Fibroblast of villous mesenchyme (primary cell): Measurements from ENCODE around the gene CYREN. TPM values are rescaled to one million over a fixed set of nuclear protein-coding genes. Genes with fewer than 3 reads are reported as not detected.

Source experiments
- DNase-seq: peaks from one replicate; pipeline ENCODE4 v3.0.0-alpha.2; 2010; ENCODE audit warnings: low read depth
- H3K4me3 ChIP-seq: 2 replicates; pipeline ENCODE4 v1.5.1; 2011; ENCODE audit warnings: low read depth, mild to moderate bottlenecking, low read length
- total RNA-seq: library from RNA; depleted of rRNA; stranded (reverse); fragments of >200 nt; gene quantifications from 2 replicates; pipeline ENCODE4 v1.2.3, GENCODE V29; 2012
- TF ChIP-seq, protein P1 (sequence below): IDR thresholded peaks from 2 replicates; pipeline ENCODE4 v1.5.1; 2012; ENCODE audit warnings: low read depth, mild to moderate bottlenecking, low read length; ENCODE audit not compliant: insufficient read depth

Gene CYREN, protein sequence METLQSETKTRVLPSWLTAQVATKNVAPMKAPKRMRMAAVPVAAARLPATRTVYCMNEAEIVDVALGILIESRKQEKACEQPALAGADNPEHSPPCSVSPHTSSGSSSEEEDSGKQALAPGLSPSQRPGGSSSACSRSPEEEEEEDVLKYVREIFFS
- total RNA-seq, result 32.5 and 34.1 TPM in 2 replicates

DNA sequence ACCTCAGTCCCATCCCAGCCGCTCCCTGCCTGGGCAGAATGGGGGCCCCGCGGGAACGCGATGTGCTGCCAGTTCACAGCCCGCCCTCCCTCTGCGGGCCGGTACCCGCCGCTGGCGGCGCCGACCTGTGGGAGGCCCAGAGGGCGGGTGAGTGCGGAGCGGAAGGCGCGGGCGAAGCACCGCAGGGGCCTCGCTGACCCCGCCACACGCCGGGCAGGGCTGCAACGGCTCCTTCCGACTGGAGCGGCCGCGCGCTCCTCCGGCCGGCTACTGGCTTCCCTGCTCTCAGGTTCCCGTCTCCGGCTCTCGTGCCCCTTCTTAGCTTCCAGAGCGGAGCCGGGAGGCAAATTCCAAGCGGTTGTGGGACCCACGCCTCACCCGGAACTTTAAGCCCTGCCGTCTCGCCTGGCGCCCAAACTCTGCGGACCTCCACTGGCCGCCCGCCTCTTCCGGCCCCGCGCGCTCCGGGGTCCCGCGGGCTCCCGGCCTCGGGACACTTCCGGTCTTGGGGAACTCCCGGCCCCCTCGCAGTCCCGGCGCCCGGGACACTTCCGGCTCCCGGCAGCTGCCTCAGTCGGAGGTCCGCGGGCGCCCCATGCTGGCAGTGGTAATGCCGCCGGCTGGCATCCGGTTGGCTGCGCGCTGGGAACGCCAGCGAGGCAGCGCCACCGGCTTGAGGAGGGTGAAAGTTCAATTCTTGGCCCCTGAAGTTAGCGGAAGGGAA, at the start of gene CYREN:
Gene CYREN (minus strand): TSS at position 434 of the 724 bp plus-strand sequence. CDS start 1,785 bp downstream, outside the sequence.
- TF ChIP-seq, protein P1, sequence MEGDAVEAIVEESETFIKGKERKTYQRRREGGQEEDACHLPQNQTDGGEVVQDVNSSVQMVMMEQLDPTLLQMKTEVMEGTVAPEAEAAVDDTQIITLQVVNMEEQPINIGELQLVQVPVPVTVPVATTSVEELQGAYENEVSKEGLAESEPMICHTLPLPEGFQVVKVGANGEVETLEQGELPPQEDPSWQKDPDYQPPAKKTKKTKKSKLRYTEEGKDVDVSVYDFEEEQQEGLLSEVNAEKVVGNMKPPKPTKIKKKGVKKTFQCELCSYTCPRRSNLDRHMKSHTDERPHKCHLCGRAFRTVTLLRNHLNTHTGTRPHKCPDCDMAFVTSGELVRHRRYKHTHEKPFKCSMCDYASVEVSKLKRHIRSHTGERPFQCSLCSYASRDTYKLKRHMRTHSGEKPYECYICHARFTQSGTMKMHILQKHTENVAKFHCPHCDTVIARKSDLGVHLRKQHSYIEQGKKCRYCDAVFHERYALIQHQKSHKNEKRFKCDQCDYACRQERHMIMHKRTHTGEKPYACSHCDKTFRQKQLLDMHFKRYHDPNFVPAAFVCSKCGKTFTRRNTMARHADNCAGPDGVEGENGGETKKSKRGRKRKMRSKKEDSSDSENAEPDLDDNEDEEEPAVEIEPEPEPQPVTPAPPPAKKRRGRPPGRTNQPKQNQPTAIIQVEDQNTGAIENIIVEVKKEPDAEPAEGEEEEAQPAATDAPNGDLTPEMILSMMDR, result peak; percentile 67
- peak; percentile 95 for DNase-seq
- peak within 1 kb of the TSS; percentile 80 for H3K4me3 ChIP-seq

DNA sequence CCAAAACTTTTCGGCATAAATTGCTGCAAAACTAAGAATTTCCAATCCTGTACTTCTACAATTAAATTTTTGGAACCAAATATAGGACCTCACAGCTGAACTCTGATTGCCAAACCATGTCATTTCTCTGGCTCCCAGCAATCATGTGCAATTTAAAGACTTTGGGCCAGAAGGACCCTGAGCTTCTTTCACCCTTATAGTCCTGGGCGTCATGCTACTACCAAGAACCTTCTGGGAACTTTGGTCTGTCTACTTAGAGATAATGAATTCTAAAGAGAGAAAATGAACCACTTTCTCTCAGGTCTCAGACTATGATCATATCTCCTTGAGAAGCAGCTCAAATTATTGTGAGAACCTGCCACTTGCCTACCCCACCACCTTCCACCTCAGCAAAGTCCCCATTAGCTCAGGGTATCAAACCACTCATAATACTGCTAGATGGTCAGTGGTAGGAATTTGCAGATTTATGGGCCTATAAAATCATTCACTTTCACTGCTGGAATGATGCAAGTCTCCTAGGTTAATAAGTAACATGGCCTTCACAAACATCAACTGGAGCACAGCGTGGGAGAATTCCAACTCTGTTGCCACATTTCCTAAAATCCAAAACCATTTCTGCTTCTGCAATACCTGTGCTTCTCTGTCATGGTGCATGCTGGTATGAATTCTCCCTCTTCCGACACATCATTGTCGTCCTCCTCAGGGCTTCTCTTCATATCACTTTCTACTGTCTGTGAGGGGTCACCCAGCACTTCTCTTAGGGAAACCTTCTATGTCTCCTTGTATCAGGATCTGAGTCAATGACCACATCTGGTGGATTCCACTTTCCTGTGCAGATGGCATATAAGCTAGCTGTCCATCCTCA, 47.4 kb upstream of the CYREN start:
- peak; percentile 12 for DNase-seq
- TF ChIP-seq, protein P1, result no peak
- H3K4me3 ChIP-seq, result no peak overlapping the region

DNA sequence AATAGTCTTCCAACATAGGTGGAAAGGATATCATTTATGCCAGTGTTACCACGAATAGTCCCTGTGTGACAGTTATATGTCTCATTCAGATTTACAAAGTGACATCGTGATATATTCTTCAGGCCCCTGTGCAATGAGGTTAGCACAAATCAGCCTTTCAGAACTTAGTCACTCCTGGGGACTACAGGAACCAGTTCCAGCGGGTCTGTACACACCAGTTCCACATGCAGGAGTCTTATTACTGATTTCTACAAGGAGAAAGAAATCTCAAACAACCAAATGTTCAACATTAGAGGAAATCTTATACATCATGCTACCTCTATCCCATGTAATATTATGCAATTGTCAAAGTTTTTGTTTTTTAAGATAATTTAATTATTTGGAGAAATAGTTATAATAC, 45.2 kb upstream of the CYREN start:
- DNase-seq, result no peak
- TF ChIP-seq, protein P1, result no peak

DNA sequence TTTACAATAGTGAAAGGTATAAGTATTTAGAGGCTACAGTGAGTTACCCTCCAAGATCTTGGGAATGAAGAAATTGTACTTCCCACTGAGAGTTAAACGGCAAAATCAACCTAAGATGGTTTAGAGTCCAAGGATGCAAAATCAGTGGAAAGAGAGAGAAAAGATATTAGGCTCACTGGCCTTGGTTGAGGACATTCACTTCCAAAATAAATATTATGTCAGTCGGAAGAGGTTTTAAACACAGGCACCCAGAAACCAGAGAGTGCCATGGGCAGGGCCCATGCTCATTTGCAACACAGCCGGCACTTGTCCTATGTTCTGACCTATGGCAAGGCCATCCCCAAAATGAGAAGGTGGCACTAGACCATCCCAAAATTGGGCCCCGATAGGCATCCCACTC, 44.7 kb upstream of the CYREN start:
- TF ChIP-seq, protein P1, result no peak
- DNase-seq, result no peak
- no peak overlapping the region for H3K4me3 ChIP-seq

More for the DNA sequence above, 45.2 kb upstream of the CYREN start:
- no peak overlapping the region for H3K4me3 ChIP-seq

DNA sequence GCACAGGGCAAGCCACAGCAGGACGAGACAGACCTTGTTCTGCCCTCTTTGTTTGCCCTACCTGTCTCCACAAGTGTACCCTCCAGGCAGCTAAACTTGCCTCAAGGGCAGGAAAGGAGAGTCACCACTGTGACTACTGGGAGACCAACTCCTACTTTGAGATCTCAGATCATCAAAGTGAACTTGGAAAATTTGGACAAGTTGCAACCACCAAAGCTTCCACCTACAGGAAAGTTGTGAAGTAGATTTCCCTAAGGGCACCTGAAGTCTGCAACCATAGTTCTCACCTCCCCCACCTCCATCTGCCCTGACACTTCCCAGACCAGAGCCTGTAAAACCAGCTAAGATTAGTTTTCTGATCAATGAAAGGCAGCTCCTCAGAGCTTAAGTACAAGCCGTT, 43.3 kb upstream of the CYREN start:
- no peak overlapping the region for H3K4me3 ChIP-seq
- TF ChIP-seq, protein P1, result no peak
- no peak for DNase-seq

DNA sequence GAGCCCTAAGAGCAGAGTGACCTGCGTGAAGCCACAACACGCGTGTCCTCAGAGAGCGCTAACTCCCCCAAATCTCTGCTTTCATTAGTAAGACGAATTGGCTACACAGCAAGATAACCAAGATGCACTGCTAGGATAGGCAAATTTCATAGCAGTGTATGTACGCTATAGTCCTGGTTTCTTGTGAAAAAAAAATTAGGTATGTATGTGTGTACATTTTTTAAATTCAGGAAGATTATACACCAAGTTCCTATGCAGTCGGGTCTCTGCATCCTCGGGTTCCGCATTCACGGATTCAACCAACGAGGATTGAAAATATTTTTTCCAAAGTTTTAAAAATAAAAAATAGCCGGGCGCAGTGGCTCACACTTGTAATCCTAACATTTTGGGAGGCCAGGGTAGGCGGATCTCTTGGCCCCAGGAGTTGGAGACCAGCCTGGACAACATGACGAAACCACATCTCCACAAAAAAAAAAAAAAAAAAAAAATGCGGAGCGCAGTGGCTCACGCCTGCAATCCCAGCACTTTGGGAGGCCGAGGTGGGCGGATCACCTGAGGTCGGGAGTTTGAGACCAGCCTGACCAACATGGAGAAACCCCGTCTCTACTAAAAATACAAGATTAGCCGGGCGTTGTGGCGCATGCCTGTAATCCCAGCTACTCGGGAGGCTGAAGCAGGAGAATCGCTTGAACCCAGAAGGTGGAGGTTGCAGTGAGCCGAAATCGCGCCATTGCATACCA, 41.6 kb upstream of the CYREN start:
- peak; percentile 62 for DNase-seq
- peak overlapping the region; percentile 69 for H3K4me3 ChIP-seq
